OCI-LY3 (cell line): ENCODE results near the gene ZSCAN10.

Experiments
- EZH2phosphoT487 ChIP-seq: fragments of 200-600 bp; shearing (Covaris generic); IDR thresholded peaks from 2 replicates; pipeline ENCODE4 v1.6.1; 2018; ENCODE audit warnings: antibody characterized with exemption, mixed run types, low read depth
- TF ChIP-seq, protein P1 (sequence below): fragments of 200-600, 300-600 bp; sonication (generic); IDR thresholded peaks from 2 replicates; pipeline ENCODE4 v1.5.1; 2014; ENCODE audit warnings: antibody characterized with exemption, low read length, low read depth

- TF ChIP-seq, protein P1, sequence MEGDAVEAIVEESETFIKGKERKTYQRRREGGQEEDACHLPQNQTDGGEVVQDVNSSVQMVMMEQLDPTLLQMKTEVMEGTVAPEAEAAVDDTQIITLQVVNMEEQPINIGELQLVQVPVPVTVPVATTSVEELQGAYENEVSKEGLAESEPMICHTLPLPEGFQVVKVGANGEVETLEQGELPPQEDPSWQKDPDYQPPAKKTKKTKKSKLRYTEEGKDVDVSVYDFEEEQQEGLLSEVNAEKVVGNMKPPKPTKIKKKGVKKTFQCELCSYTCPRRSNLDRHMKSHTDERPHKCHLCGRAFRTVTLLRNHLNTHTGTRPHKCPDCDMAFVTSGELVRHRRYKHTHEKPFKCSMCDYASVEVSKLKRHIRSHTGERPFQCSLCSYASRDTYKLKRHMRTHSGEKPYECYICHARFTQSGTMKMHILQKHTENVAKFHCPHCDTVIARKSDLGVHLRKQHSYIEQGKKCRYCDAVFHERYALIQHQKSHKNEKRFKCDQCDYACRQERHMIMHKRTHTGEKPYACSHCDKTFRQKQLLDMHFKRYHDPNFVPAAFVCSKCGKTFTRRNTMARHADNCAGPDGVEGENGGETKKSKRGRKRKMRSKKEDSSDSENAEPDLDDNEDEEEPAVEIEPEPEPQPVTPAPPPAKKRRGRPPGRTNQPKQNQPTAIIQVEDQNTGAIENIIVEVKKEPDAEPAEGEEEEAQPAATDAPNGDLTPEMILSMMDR: peak; percentile 75
- no peak for TF ChIP-seq EZH2phosphoT487
Observed at GRCh38 chr16:3101018-3101840, 2.1 kb upstream of the ZSCAN10 start.
